ENCODE data around the gene SUPT3H. TPM values are rescaled to one million over a fixed set of nuclear protein-coding genes. Genes with fewer than 3 reads are reported as not detected.

Gene SUPT3H
- total and polyA plus RNA-seq, 2 of the 8 experiments (the other 6 are each of a cell fraction or from before 2014, with no cell fraction given), result 18.8 to 23.0 TPM

DNA sequence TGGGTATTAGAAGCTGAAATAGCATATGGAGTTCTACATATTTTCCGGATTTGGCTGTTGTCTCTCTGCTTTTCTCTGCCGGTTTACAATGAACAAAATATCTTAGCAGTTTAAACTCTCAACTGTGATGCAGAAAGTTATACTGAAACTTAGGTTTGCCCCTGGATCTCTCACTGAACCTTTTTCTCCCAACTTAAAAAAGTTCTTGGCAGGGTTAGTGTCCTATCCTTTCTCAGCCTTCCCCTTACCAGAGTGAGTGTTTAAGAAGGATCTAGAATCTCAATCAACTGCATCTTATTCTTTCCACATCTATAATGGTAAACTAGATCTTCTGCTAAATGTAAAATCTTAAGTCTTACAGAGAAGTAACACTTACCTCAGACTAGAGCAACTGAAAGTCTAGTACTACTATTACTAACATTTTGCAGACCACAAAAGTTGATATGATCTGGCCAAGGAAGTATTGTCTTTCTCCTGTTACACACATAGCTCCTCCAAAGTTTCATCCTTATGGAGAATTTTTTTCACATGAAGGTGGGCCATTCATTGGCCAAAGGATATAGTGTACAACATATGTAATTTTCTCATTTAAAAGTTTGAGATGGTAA, 441.9 kb downstream of the SUPT3H start:
- Histone ChIP-seq H2AFZ (ENCODE audit: low read length) (no peak overlapping the region), H3K79me2 (ENCODE audit: control insufficient read depth in 1 of 2, insufficient read depth in 2 of 2, low read length in 2 of 2) (no peaks in the 10 kb centered on the region), H3K23ac (ENCODE audit: insufficient read length) (no peak overlapping the region), H3K56ac (replicated peaks; ENCODE audit: insufficient read length, low read depth, low read length) (no peak overlapping the region), H4K5ac (ENCODE audit: insufficient read length, low read depth, low read length) (no peak overlapping the region), H4K91ac (replicated peaks; ENCODE audit: insufficient read length, low read length) (no peak overlapping the region), H2BK20ac (ENCODE audit: low read length) (no peak overlapping the region), H2AK5ac (ENCODE audit: low read depth, low read length) (no peak overlapping the region), H2BK15ac (ENCODE audit: low read length) (no peak overlapping the region), H3K23me2 (ENCODE audit: low read depth, low read length) (no peaks in the 10 kb centered on the region; the same call in 1 of the 2 replicates), H3K27ac (ENCODE audit: low read depth, low read length) (no peak overlapping the region), H2BK120ac (replicated peaks; ENCODE audit: low read depth, low read length) (no peak overlapping the region), H3K4me1 (replicated peaks in 1 of 4; ENCODE audit: control insufficient read depth in 3 of 4, insufficient read depth in 4 of 4, low read length in 3 of 4) (no peaks in the 10 kb centered on the region), H3K4me3 (ENCODE audit: extremely low read depth in 1 of 4, insufficient read depth in 2 of 4, low read depth in 3 of 4, low read length in 4 of 4) (no peak overlapping the region), H3K27me3 (replicated peaks in 1 of 4; ENCODE audit: control insufficient read depth in 3 of 4, extremely low read depth in 1 of 4, insufficient read depth in 3 of 4, low read length in 3 of 4) (no peaks in the 10 kb centered on the region), H4K20me1 (replicated peaks in 1 of 2; ENCODE audit: control insufficient read depth in 1 of 2, insufficient read depth in 2 of 2, low read length in 2 of 2) (no peaks in the 10 kb centered on the region), H3K4ac (replicated peaks; ENCODE audit: insufficient read length, low read depth, low read length) (no peak overlapping the region), H3K14ac (ENCODE audit: insufficient read length) (no peak overlapping the region), H2BK12ac (ENCODE audit: low read depth, low read length) (no peak overlapping the region), H3K79me1 (ENCODE audit: low read depth, low read length) (no peaks in the 10 kb centered on the region), H4K8ac (ENCODE audit: extremely low read depth, insufficient read depth, low read length) (no peak overlapping the region), H3K9ac (replicated peaks in 1 of 4; ENCODE audit: extremely low read depth in 1 of 4, low read depth in 3 of 4, low read length in 3 of 4) (no peak overlapping the region), H3K36me3 (ENCODE audit: control insufficient read depth in 2 of 4, insufficient read depth in 4 of 4, low read length in 3 of 4) (no peaks in the 10 kb centered on the region; a peak in 1 of 8 replicates), H2BK5ac (ENCODE audit: low read depth, low read length) (no peak overlapping the region), H3K18ac (ENCODE audit: extremely low read depth, low read length) (no peak overlapping the region), H3K4me2 (ENCODE audit: insufficient read depth in 1 of 2, low read depth in 2 of 2, low read length in 2 of 2) (no peak overlapping the region), H3K9me3 (ENCODE audit: insufficient read depth in 2 of 2, low read depth in 1 of 2, low read length in 1 of 2) (no peaks in the 10 kb centered on the region)
- POLR2A ChIA-PET (ENCODE audit: partially characterized antibody), result no interaction called here
- no peak for FAIRE-seq
- CTCF ChIA-PET (ENCODE audit: partially characterized antibody), result interaction anchor here (0.7 to 1.6 kb wide), 5 partner anchors 9 to 1578 kb away, joined by 3 to 4 read pairs (median 3); no protein-coding TSS in a partner anchor
- no peak for DNase-seq (ENCODE audit: low read depth in 1 of 2, low spot score in 2 of 2)
- no peak for TF ChIP-seq SP1 (IDR thresholded peaks at IDR 0.05; ENCODE audit: low read depth, low read length)
- TF ChIP-seq NRF1 (IDR thresholded peaks at IDR 0.05; ENCODE audit: low read depth, low read length), result no peak
- TF ChIP-seq KDM5A (IDR thresholded peaks at IDR 0.05; ENCODE audit: low read length), result no peak
- TF ChIP-seq RFX5 (IDR thresholded peaks at IDR 0.05; ENCODE audit: borderline replicate concordance, low read depth, low read length), result no peak
- TF ChIP-seq GTF2F1 (IDR thresholded peaks at IDR 0.05; ENCODE audit: borderline replicate concordance, low read depth, low read length), result no peak
- no peak for TF ChIP-seq ZNF274 (IDR thresholded peaks at IDR 0.05; ENCODE audit: borderline replicate concordance, extremely low read depth, low read length)
- no peak for TF ChIP-seq EGR1 (IDR thresholded peaks at IDR 0.05; ENCODE audit: borderline replicate concordance, low read depth, low read length)
- TF ChIP-seq CBX8 (IDR thresholded peaks at IDR 0.05; ENCODE audit: borderline replicate concordance, low read depth, low read length), result no peak
- no peak for TF ChIP-seq TEAD4 (IDR thresholded peaks at IDR 0.05; ENCODE audit: low read depth, low read length)
- 93% methylated on average over 2 of the region's 2 CpGs; no CpG with 5 or more reads in 1 of the 2 experiments for WGBS, 2 experiments (ENCODE audit: extremely low coverage in 1 of 2, insufficient coverage in 1 of 2, insufficient read length in 1 of 2, insufficient replicate concordance in 2 of 2, low coverage in 1 of 2, low lambda C conversion rate in 2 of 2, missing lambda C conversion rate in 1 of 2)
